Endothelial cell of umbilical vein (primary cell): ENCODE measurements around the gene CDK10. TPM values are rescaled to one million over a fixed set of nuclear protein-coding genes. Genes with fewer than 3 reads are reported as not detected.

Experiments used
- BruUV-seq: library from RNA; stranded (reverse); fragments of 400-500 nt; replicated peaks from 2 replicates; lab custom pipeline; 2021; lab: Mats Ljungman, UMichigan
- CTCF ChIA-PET: fragments of 300-600, 350-600 bp; sonication (Branson Sonifier 250); formaldehyde crosslinking; loops from one replicate; lab custom pipeline; 2021; ENCODE audit warnings: antibody characterized with exemption, inconsistent platforms; lab: Charles Lee
- POLR2A ChIA-PET: fragments of 300-600, 350-600 bp; sonication (Branson Sonifier 250); formaldehyde crosslinking; loops from one replicate; lab custom pipeline; 2021; ENCODE audit warnings: antibody characterized with exemption, inconsistent platforms; lab: Charles Lee
- DNase-seq: peaks from one replicate; pipeline ENCODE4 v3.0.0-alpha.2; 2011; ENCODE audit warnings: low read depth, low spot score
- FAIRE-seq: peaks from 2 replicates; lab custom pipeline; 2011; peaks lifted over from hg19 to GRCh38; lab: Jason Lieb, UNC
- H2AFZ ChIP-seq: 2 replicates; pipeline ENCODE4 v1.6.0; 2012; ENCODE audit warnings: low read depth, low read length, control low read depth, inconsistent platforms
- H3K27ac ChIP-seq: 2 replicates; pipeline ENCODE4 v1.5.1; 2011; ENCODE audit warnings: low read depth, mild to moderate bottlenecking, control low read depth, low read length, moderate library complexity; ENCODE audit not compliant: insufficient read depth
- H3K27me3 ChIP-seq, 2 experiments: 2 replicates each; pipeline versions ENCODE4 v1.6.0 to v1.6.1; 2011; ENCODE audit warnings: low read length in 2 of 2, mixed read lengths in 1 of 2; ENCODE audit not compliant: control insufficient read depth in 2 of 2, insufficient read depth in 2 of 2
- H3K36me3 ChIP-seq, 2 experiments: 2 replicates in 1 of 2; 3 replicates in 1 of 2; pipeline ENCODE4 v1.5.1; 2011; ENCODE audit warnings: low read length in 2 of 2, mild to moderate bottlenecking in 1 of 2, moderate library complexity in 1 of 2; ENCODE audit not compliant: control insufficient read depth in 2 of 2, insufficient read depth in 2 of 2; ENCODE audit errors: extremely low read depth in 1 of 2
- H3K4me1 ChIP-seq: 3 replicates; pipeline ENCODE4 v1.5.1; 2011; ENCODE audit warnings: mild to moderate bottlenecking, low read length; ENCODE audit not compliant: control insufficient read depth, insufficient read depth; ENCODE audit errors: extremely low read depth
- H3K4me2 ChIP-seq: 2 replicates; pipeline ENCODE4 v1.6.1; 2011; ENCODE audit warnings: low read length, control low read depth, mixed read lengths; ENCODE audit not compliant: insufficient read depth
- H3K4me3 ChIP-seq, 3 experiments: fragments of 200-600 bp in 1 of 3; sonication (generic), shearing (Covaris generic) in 1 of 3; replicated peaks in 1 of 3; 2 replicates each; pipeline ENCODE4 v1.5.1; 2011 to 2016; ENCODE audit warnings: control low read depth in 3 of 3, low read length in 3 of 3, mild to moderate bottlenecking in 2 of 3, inconsistent platforms in 1 of 3, low read depth in 1 of 3, moderate library complexity in 1 of 3; ENCODE audit not compliant: insufficient read depth in 1 of 3
- H3K79me2 ChIP-seq: 2 replicates; pipeline ENCODE4 v1.6.0; 2012; ENCODE audit warnings: low read length, inconsistent platforms; ENCODE audit not compliant: control insufficient read depth, insufficient read depth
- H3K9ac ChIP-seq: replicated peaks from 2 replicates; pipeline ENCODE3; 2011; ENCODE audit warnings: low read length, control low read depth; ENCODE audit not compliant: insufficient read depth; ENCODE audit errors: extremely low read depth
- H3K9me1 ChIP-seq: replicated peaks from 3 replicates; pipeline ENCODE4 v1.6.0; 2011; ENCODE audit warnings: mild to moderate bottlenecking, low read length; ENCODE audit not compliant: control insufficient read depth, insufficient read depth; ENCODE audit errors: extremely low read depth
- H3K9me3 ChIP-seq: replicated peaks from 2 replicates; pipeline ENCODE4 v1.5.1; 2012; ENCODE audit warnings: low read length, inconsistent platforms; ENCODE audit not compliant: control insufficient read depth, insufficient read depth
- H4K20me1 ChIP-seq: replicated peaks from 2 replicates; pipeline ENCODE3; 2011; ENCODE audit warnings: mild to moderate bottlenecking, low read length; ENCODE audit not compliant: control insufficient read depth, insufficient read depth; ENCODE audit errors: extremely low read depth
- EZH2 ChIP-seq: IDR thresholded peaks from 2 replicates; pipeline ENCODE4 v1.6.1; 2012; ENCODE audit warnings: borderline replicate concordance, low read depth, mild to moderate bottlenecking, moderate library complexity, low read length, inconsistent platforms; ENCODE audit not compliant: severe bottlenecking
- FOS ChIP-seq: IDR thresholded peaks from 2 replicates; pipeline ENCODE4 v1.6.1; 2011; ENCODE audit warnings: mild to moderate bottlenecking, low read length, moderate library complexity, borderline replicate concordance; ENCODE audit not compliant: insufficient read depth
- GATA2 ChIP-seq: IDR thresholded peaks from 2 replicates; pipeline ENCODE4 v1.7.0; 2011; ENCODE audit warnings: low read depth, mild to moderate bottlenecking, moderate library complexity, mixed read lengths, low read length; ENCODE audit not compliant: insufficient read length, insufficient read depth
- JUN ChIP-seq: IDR thresholded peaks from 2 replicates; pipeline ENCODE4 v1.6.1; 2011; ENCODE audit warnings: borderline replicate concordance, low read depth; ENCODE audit not compliant: insufficient read length, insufficient read depth
- MYC ChIP-seq: IDR thresholded peaks from one replicate; pipeline ENCODE4 v1.6.1; 2011; ENCODE audit warnings: mild to moderate bottlenecking, low read depth, low read length
- POLR2A ChIP-seq: IDR thresholded peaks from 2 replicates; pipeline ENCODE4 v1.6.1; 2012; ENCODE audit warnings: low read depth, mild to moderate bottlenecking, control low read depth, low read length
- POLR2AphosphoS5 ChIP-seq: IDR thresholded peaks from 2 replicates; pipeline ENCODE4 v1.6.1; 2012; ENCODE audit warnings: low read depth, mild to moderate bottlenecking, control low read depth, low read length, moderate library complexity; ENCODE audit not compliant: insufficient read depth
- dilution Hi-C: fragments of 300-500 bp; cut with MboI; formaldehyde crosslinking; loops from one replicate; pipeline ENCODE4 v1.15.0; 2019; ENCODE audit warnings: low sequenced_read_pairs; ENCODE audit not compliant: extremely low pct_ligation_motif_present
- intact Hi-C: fragments of 100-400 bp; cut with micrococcal nuclease; formaldehyde crosslinking; loops from one replicate; pipeline ENCODE4 v1.10.0; 2022
- polyA plus RNA-seq, 4 experiments: library from polyadenylated mRNA; depleted of rRNA in 3 of 4; stranded (reverse) in 3 of 4; unstranded in 1 of 4; fragments of >200 nt; gene quantifications; 2 replicates each; pipeline versions ENCODE4 v1.2.1 to v1.2.3, GENCODE V29; 2011 to 2012; ENCODE audit warnings: missing spikeins in 1 of 4
- total RNA-seq: library from RNA; stranded (reverse); gene quantifications from 2 replicates; pipeline ENCODE4 v1.2.3, GENCODE V29; 2021
- TF ChIP-seq, protein P1 (sequence below): IDR thresholded peaks from 2 replicates; pipeline ENCODE4 v1.6.1; 2011; ENCODE audit not compliant: insufficient read depth, insufficient read length
- TF ChIP-seq, protein P2 (sequence below), 2 donors: IDR thresholded peaks; 1 replicate in 1 of 2; 2 replicates in 1 of 2; pipeline ENCODE4 v1.5.1; 2011; ENCODE audit warnings: low read length in 2 of 2, mild to moderate bottlenecking in 2 of 2, moderate library complexity in 2 of 2, control low read depth in 1 of 2, inconsistent platforms in 1 of 2, low read depth in 1 of 2; ENCODE audit not compliant: insufficient read depth in 1 of 2; ENCODE audit errors: extremely low read depth in 1 of 2

Gene CDK10
- total and polyA plus RNA-seq, 2 donors (not counting 3 experiments of a cell fraction or from before 2014, with no cell fraction given) = 74.5 to 99.9 TPM

- no peak for DNase-seq
- no peak for FAIRE-seq
- H3K9ac ChIP-seq = no peak overlapping the region
- no peak overlapping the region for H3K4me3 ChIP-seq
- H3K4me2 ChIP-seq = no peak overlapping the region
- no peaks in the 10 kb centered on the region for H3K9me1 ChIP-seq
- no peak overlapping the region for H2AFZ ChIP-seq
- H3K36me3 ChIP-seq = peaks cover 8 to 44% of the 10 kb centered on the region in 2 experiments
- H3K79me2 ChIP-seq = peaks cover 15% of the 10 kb centered on the region
- no TSS peak for BruUV-seq
- H3K4me1 ChIP-seq = peaks cover under 1% of the 10 kb centered on the region
- no peaks in the 10 kb centered on the region for H4K20me1 ChIP-seq
- no peaks in the 10 kb centered on the region for H3K9me3 ChIP-seq
- no peak for TF ChIP-seq POLR2A
- TF ChIP-seq, protein P1, sequence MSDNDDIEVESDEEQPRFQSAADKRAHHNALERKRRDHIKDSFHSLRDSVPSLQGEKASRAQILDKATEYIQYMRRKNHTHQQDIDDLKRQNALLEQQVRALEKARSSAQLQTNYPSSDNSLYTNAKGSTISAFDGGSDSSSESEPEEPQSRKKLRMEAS = no peak
- TF ChIP-seq, protein P2, sequence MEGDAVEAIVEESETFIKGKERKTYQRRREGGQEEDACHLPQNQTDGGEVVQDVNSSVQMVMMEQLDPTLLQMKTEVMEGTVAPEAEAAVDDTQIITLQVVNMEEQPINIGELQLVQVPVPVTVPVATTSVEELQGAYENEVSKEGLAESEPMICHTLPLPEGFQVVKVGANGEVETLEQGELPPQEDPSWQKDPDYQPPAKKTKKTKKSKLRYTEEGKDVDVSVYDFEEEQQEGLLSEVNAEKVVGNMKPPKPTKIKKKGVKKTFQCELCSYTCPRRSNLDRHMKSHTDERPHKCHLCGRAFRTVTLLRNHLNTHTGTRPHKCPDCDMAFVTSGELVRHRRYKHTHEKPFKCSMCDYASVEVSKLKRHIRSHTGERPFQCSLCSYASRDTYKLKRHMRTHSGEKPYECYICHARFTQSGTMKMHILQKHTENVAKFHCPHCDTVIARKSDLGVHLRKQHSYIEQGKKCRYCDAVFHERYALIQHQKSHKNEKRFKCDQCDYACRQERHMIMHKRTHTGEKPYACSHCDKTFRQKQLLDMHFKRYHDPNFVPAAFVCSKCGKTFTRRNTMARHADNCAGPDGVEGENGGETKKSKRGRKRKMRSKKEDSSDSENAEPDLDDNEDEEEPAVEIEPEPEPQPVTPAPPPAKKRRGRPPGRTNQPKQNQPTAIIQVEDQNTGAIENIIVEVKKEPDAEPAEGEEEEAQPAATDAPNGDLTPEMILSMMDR (IDR thresholded peaks at IDR 0.05; ENCODE audit: extremely low read depth in 1 of 2, insufficient read depth in 1 of 2, low read depth in 1 of 2, low read length in 2 of 2) = no peak
- TF ChIP-seq JUN = no peak
- TF ChIP-seq GATA2 = no peak
- no peak for TF ChIP-seq MYC
- no peak for TF ChIP-seq POLR2AphosphoS5
- no peak for TF ChIP-seq FOS
- no peak for TF ChIP-seq EZH2
- intact Hi-C loops (loop anchor here (10.0 kb wide), 1 partner anchor 154 kb away; the partner anchor contains the start of gene CPNE7), dilution Hi-C loops (no loop called here)
- no peaks in the 10 kb centered on the region for H3K27me3 ChIP-seq
- ChIA-PET POLR2A (no interaction called here), CTCF (no interaction called here)
- no peak overlapping the region for H3K27ac ChIP-seq
These were observed 42.8 kb downstream of the CDK10 start for GRCh38 chr16:89729293-89729692.
